ENCODE measurements around the gene HLF. TPM values are rescaled to one million over a fixed set of nuclear protein-coding genes. Genes with fewer than 3 reads are reported as not detected.

The HLF gene
- total RNA-seq, 1 experiment from 2014 or later: 1.5 TPM

DNA sequence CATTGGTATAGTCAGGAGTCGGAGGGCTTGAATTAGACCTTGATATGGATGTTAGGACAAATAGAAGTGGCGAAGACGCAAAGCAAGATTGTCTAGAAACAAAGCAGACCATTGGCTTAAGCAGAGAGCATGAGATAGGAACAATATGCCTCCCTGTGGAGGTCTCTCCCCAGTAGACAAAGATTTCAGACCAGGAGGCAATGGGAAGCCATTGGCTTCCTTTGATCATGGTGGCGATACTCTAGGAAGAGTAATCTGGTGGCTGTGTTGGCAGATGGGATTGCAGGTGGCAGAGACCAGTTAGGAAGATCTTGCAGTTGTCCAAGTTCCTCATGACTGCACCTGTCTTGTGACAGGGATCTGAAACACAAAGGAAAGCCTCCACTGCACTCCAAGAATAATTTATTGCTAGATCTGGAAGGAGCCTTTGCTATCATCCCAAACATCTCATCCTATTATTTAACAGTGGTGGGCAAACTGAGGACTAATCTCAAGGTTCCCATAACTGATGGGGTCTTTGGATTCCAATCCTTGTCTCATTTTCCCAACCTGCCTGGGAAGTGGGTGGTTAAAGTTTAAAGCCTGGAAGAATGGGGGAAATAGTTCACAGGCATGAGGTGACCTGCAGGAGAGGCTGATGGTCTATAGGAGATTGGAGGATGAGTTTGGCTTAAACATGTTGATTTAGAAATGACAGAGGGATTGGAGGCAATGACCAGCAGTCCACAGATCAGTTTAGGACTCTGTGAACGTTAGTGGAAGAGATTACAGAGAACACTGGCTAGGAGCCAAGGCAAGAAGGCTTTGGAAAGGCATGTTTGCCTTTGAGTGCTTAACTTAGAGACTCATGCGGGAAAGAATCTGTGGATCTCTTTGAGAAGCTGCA, 37.0 kb downstream of the HLF start:
- H3K36me3 ChIP-seq (ENCODE audit: control insufficient read depth in 1 of 2, insufficient read depth in 2 of 2, low read length in 2 of 2): no peaks in the 10 kb centered on the region
- H3K4me2 ChIP-seq (ENCODE audit: low read length): no peak overlapping the region
- H3K9me2 ChIP-seq (ENCODE audit: insufficient read depth): no peaks in the 10 kb centered on the region
- H3K27me3 ChIP-seq (ENCODE audit: insufficient read depth, low read length): no peaks in the 10 kb centered on the region
- POLR2A ChIA-PET: no interaction called here
- ATAC-seq (no peak), DNase-seq (ENCODE audit: low read depth, low spot score) (no peak)
- no peak overlapping the region for H3K27ac ChIP-seq (ENCODE audit: low read depth, low read length)
- no peak overlapping the region for H2AFZ ChIP-seq (ENCODE audit: low read depth, low read length, poor library complexity, severe bottlenecking)
- H3K4me1 ChIP-seq (ENCODE audit: control insufficient read depth in 1 of 2, insufficient read depth in 2 of 2, low read length in 2 of 2): no peaks in the 10 kb centered on the region
- H3K9me3 ChIP-seq (ENCODE audit: control insufficient read depth in 1 of 2, insufficient read depth in 1 of 2, low read depth in 1 of 2, low read length in 2 of 2): no peaks in the 10 kb centered on the region
- no peaks in the 10 kb centered on the region for H4K20me1 ChIP-seq (ENCODE audit: insufficient read depth)
- intact Hi-C loops (cut with micrococcal nuclease): no loop called here
- H3K4me3 ChIP-seq (replicated peaks in 1 of 2; ENCODE audit: low read depth in 1 of 2, low read length in 2 of 2): no peak overlapping the region
- no peaks in the 10 kb centered on the region for H3K79me2 ChIP-seq (ENCODE audit: insufficient read depth, low read length)
- no TSS peak for BruUV-seq (replicated peaks)
- CTCF ChIA-PET: no interaction called here
- no peak overlapping the region for H3K9ac ChIP-seq (ENCODE audit: low read length)
- RAD21 ChIA-PET (ENCODE audit: low non-redundant PET in 1 of 2, low total read pairs in 2 of 2, uncharacterized antibody in 2 of 2, unreplicated experiment in 2 of 2): no interaction called here
- TF ChIP-seq FOSL1 (IDR thresholded peaks at IDR 0.05; ENCODE audit: low read depth) (no peak), JUND (IDR thresholded peaks at IDR 0.05) (no peak), EZH2phosphoT487 (IDR thresholded peaks at IDR 0.05; ENCODE audit: borderline replicate concordance) (no peak), ZFX (IDR thresholded peaks at IDR 0.05) (no peak), SIN3A (IDR thresholded peaks at IDR 0.05; ENCODE audit: low read depth) (no peak), POLR2AphosphoS5 (IDR thresholded peaks at IDR 0.05; ENCODE audit: low read depth, low read length) (no peak), RAD21 (IDR thresholded peaks at IDR 0.05; ENCODE audit: low read depth) (no peak), TCF7L2 (IDR thresholded peaks at IDR 0.05; ENCODE audit: borderline replicate concordance, extremely low read depth, insufficient read depth, insufficient read length) (no peak), YY1 (IDR thresholded peaks at IDR 0.05; ENCODE audit: extremely low read depth, insufficient replicate concordance, low read depth, low read length) (no peak), ZNF274 (IDR thresholded peaks at IDR 0.05; ENCODE audit: low read depth, low read length) (no peak), EZH2 (IDR thresholded peaks at IDR 0.05) (no peak), ELF1 (IDR thresholded peaks at IDR 0.05; ENCODE audit: borderline replicate concordance, low read depth) (no peak)
- TF ChIP-seq, protein P1, sequence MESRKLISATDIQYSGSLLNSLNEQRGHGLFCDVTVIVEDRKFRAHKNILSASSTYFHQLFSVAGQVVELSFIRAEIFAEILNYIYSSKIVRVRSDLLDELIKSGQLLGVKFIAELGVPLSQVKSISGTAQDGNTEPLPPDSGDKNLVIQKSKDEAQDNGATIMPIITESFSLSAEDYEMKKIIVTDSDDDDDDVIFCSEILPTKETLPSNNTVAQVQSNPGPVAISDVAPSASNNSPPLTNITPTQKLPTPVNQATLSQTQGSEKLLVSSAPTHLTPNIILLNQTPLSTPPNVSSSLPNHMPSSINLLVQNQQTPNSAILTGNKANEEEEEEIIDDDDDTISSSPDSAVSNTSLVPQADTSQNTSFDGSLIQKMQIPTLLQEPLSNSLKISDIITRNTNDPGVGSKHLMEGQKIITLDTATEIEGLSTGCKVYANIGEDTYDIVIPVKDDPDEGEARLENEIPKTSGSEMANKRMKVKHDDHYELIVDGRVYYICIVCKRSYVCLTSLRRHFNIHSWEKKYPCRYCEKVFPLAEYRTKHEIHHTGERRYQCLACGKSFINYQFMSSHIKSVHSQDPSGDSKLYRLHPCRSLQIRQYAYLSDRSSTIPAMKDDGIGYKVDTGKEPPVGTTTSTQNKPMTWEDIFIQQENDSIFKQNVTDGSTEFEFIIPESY (IDR thresholded peaks at IDR 0.05; ENCODE audit: extremely low read depth, insufficient replicate concordance, low read length): no peak
- TF ChIP-seq, protein P2, sequence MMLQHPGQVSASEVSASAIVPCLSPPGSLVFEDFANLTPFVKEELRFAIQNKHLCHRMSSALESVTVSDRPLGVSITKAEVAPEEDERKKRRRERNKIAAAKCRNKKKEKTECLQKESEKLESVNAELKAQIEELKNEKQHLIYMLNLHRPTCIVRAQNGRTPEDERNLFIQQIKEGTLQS (IDR thresholded peaks at IDR 0.05): no peak

Measured in HCT116 (cell line).